NCI-H1105 treated with DMSO at 0.1 percent for 48 hours (cell line): ENCODE measurements around the gene HBQ1.
"Not testable (repeated sequence)": the region's sequence is repeated elsewhere in the genome, so short reads cannot be mapped to it uniquely, and the experiment has no call there.

Source experiments
- DNase-seq: peaks from one replicate; lab custom pipeline; 2025; lab: John Stamatoyannopoulos, UW

HBQ1 gene

DNA sequence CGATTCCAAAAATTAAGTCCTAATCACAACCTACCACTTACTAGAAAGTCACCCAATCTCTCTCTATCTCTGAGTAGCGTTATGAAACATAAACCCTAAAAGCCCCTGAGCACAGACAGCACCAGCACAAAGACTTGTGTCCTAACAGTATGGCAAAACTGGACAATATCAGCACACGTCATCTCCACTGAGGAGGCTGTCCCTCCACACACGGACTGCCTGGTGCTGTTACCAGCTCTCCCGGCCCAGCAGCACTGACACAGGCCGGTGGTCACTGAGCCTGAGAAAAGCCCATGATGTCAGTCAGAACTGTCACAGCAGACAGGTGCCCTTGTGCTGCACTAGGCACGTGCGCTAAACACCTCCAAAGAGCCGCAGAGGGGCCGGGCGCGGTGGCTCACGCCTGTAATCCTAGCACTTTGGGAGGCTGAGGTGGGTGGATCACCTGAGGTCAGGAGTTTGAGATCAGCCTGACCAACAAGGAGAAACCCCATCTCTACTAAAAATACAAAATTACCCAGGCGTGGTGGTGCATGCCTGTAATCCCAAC is 31.4 kb downstream of the HBQ1 start:
- DNase-seq: not testable (repeated sequence)

DNA sequence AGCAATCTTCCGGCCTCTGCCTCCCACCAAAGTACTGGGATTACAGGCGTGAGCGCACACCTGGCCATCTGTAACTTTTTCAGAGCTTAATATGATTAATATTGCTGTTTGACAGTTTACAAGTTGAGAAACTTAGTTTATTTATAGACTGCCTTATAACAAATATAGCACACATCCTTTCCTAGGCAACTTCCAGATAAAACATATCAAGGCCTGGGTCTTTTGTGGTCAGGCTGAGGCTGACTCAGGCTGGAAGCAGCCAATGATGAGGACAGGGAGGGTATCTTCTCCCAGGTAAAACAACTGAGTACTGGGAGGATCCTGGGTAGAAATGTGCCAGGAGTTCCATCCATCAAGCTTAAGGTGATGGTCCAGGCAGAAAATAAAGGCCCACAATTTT is 32.7 kb downstream of the HBQ1 start:
- DNase-seq: no peak

DNA sequence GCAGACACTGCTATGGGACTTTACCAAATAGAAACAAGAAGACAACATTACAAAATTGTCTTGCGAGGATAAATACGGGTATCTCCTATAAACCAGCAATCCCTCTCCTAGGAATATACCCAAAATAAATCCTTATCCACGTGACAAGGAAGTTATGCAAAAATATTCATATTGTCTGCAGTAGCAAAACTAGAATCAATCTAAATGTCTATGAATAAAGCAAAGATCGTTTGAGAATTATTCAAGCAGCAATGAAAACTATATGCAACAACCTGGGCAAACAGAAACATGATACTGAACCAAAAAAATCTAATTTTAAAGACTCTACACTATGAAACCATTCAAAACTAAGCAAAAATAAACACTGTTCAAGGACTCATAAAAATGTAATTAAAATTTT is 39.8 kb downstream of the HBQ1 start:
- no peak for DNase-seq

DNA sequence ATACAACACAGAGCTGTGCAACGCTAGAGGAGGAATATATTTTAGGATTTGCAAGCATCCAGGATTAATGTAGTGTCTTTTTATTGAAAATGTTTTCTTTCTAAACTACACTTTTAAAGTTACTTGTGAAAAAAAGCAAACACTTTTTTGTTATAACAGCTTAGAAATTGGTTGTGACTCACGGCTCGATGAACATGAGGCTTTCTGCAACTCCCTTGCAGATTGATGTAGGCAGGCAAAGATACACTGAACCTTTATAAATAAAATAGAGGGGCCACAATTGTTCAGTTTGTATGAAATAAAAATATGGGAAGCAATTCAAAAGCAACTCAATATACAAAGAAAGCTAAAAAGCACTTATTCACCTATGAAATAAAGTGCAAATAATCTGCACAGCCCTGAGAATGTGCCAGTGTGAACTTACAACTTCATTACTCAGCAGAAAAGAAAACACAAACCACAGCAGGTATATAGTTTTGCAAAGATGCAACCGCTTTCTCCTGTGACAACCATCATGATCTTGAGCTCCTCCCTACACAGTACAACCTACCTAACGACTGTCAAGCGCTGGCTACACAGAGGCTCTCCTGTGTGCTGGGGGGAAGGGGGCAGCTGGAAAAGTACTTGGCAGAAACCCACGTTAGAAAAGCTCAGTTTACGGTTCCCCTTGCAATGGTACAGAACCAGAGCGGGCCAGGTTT is 48.0 kb downstream of the HBQ1 start:
- DNase-seq: no peak

DNA sequence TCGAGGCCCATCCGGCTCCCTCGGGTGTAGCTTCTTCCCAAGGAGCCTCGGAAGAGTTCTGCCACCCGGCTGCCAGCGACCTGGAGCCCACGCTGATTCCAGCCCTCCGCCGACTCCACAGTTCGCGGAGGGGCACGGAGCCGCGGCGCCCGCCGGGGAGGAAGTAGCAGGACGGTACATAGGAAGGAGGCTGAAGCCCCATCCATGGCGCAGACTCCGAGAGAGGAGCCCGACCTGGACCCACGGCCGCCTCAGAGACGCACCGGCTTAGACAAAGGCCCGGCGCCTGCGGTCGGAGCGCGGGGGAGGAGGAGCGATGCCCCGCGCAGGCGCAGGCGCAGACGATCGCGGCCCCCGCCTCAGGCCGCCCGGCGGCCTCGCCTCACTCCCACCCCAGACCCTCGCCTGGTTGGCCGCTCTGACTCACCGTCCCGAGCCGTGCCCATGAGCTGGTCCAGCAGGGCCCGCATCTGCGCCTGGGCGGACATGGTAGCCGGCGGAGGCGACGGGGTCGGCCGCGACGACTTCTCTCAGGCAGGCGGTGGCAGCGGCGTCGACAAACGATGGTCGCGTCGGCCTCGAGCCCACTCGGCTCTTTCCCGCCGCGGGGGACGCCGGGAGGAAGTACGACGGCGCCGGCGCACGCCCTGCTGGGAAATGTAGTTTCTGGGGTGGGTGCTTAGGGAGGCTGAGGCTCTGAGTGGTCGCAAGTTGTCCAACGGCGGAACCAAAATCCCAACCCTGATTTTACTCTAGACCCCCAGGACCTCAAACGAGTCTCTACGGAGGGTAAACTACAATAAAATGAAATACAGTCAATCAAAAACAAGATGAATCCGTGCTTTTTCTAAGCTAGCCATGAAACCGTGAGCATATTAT is 48.8 kb downstream of the HBQ1 start, which contains the start of gene LUC7L:
Gene LUC7L, minus strand, starts transcription at position 598 of the 879 bp plus-strand sequence. Its CDS starts 110 bp downstream, at position 488.
- DNase-seq: peak; percentile 77

DNA sequence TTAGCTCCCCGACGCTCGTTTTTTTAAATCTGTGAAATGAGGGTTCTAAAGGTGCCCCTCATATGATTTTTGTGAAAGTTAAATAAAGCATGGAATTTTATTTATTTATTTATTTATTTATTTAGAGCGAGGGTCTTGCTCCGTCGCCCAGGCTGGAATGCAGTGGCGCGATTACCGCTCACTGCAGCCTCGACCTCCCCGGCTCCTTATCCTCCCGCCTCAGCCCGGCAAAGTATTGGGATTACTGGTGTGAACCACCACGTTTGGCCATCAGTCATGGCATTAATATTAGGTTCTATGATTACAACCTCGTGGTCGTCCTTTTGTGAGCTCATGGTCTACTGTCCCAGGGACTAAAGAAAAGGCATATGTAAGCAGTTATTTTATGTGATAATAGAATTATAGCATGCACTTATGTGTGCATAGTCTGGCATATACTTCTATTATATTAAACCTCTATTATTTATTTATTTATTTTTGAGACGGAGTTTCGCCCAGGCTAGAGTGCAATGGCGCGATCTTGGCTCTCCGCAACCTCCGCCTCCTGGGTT is 49.5 kb downstream of the HBQ1 start:
- no peak for DNase-seq

DNA sequence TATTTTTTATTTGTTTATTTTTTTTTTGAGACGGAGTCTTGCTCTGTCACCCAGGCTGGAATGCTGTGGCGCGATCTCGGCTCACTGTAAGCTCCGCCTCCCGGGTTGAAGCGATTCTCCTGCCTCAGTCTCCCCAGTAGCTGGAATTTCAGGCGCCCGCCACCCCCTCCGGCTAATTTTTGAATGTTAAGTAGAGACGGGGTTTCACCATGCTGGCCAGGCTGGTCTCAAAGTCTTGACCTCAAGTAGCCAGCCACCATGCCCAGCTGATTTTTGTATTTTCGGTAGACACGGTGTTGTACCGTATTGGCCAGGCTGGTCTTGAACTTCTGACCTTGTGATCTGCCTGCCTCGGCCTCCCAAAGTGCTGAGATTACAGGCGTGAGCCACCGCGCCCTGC is 50.1 kb downstream of the HBQ1 start:
- not testable (repeated sequence) for DNase-seq
